SU-DHL-6 (cell line): ENCODE results near the gene LPGAT1.

Experiments used
- H2AFZ ChIP-seq: fragments of 200-600 bp; sonication (generic); 2 replicates; pipeline ENCODE4 v1.6.1; 2014; ENCODE audit warnings: low read depth, mild to moderate bottlenecking, moderate library complexity, mixed read lengths, antibody characterized with exemption, low read length; ENCODE audit not compliant: severe bottlenecking
- H3F3A ChIP-seq: fragments of 200-600 bp; shearing (Covaris generic); 2 replicates; pipeline ENCODE4 v1.6.0; 2016; ENCODE audit warnings: antibody characterized with exemption, mild to moderate bottlenecking; ENCODE audit not compliant: insufficient read depth
- H3K27ac ChIP-seq: fragments of 200-600 bp; sonication (generic); 2 replicates; pipeline ENCODE4 v1.5.1; 2016; ENCODE audit warnings: low read depth, mild to moderate bottlenecking, low read length, moderate library complexity, mixed read lengths
- H3K27me3 ChIP-seq: fragments of 200-600 bp; sonication (generic), shearing (Covaris generic); 2 replicates; pipeline ENCODE4 v1.6.0; 2014; ENCODE audit warnings: mild to moderate bottlenecking, low read length
- H3K36me3 ChIP-seq: fragments of 200-600 bp; sonication (generic); 2 replicates; pipeline ENCODE4 v1.6.1; 2014; ENCODE audit warnings: mild to moderate bottlenecking, low read length, mixed read lengths
- H3K4me2 ChIP-seq: fragments of 300-600, 200-600 bp; shearing (Covaris generic), sonication (generic); 2 replicates; pipeline ENCODE4 v1.6.0; 2014; ENCODE audit warnings: low read length, low read depth, mild to moderate bottlenecking; ENCODE audit not compliant: poor library complexity, severe bottlenecking
- H3K4me3 ChIP-seq: fragments of 200-600 bp; sonication (generic); 2 replicates; pipeline ENCODE4 v1.5.1; 2014; ENCODE audit warnings: antibody characterized with exemption, low read length, mild to moderate bottlenecking, mixed read lengths; ENCODE audit not compliant: insufficient read depth, poor library complexity, severe bottlenecking
- H3K79me2 ChIP-seq: fragments of 200-600 bp; sonication (generic); 2 replicates; pipeline ENCODE4 v1.6.1; 2014; ENCODE audit warnings: mild to moderate bottlenecking, low read length, moderate library complexity; ENCODE audit not compliant: insufficient read depth
- H3K9ac ChIP-seq: fragments of 200-600 bp; sonication (generic); 2 replicates; pipeline ENCODE4 v1.7.0; 2014; ENCODE audit warnings: mild to moderate bottlenecking, low read length
- H3K9me2 ChIP-seq: fragments of 200-600 bp; sonication (generic); replicated peaks from 2 replicates; pipeline ENCODE4 v1.6.1; 2014; ENCODE audit warnings: low read length; ENCODE audit not compliant: insufficient read depth
- H3K9me3 ChIP-seq: fragments of 200-600 bp; sonication (generic); 2 replicates; pipeline ENCODE4 v1.6.1; 2014; ENCODE audit warnings: low read length, mixed read lengths; ENCODE audit not compliant: insufficient read depth
- H4K20me1 ChIP-seq: fragments of 200-600 bp; sonication (generic); 2 replicates; pipeline ENCODE4 v1.6.1; 2014; ENCODE audit warnings: low read depth, mild to moderate bottlenecking, antibody characterized with exemption, low read length, moderate library complexity, mixed read lengths
- EZH2phosphoT487 ChIP-seq: fragments of 200-600 bp; sonication (generic), shearing (Covaris generic); conservative IDR thresholded peaks from 2 replicates; pipeline ENCODE4 v1.6.1; 2018; ENCODE audit warnings: mild to moderate bottlenecking, antibody characterized with exemption, low read length, moderate library complexity, mixed read lengths
- TF ChIP-seq, protein P1 (sequence below): fragments of 200-600 bp; sonication (generic); IDR thresholded peaks from one replicate; pipeline ENCODE4 v1.5.1; 2017; ENCODE audit warnings: antibody characterized with exemption, mild to moderate bottlenecking, low read length, moderate library complexity; ENCODE audit not compliant: insufficient read depth, poor library complexity, severe bottlenecking

LPGAT1 gene

DNA sequence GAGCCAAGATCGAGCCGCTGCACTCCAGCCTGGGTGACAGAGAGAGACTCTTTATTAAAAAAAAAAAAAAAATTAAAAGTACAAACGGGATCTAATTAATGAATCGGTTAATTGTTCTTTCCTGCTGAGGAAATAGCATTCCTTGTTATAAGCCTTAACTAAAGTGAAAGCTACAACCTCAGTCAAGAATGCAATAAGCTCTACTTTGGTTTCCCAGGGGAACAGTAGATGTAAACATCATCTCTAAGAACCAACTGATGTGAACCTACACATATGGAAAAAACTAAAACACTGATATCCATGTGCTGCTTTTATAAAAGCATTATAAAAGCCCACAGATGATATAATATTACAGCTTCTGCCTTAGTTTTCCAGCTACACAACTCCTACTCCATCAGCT is 41.9 kb downstream of the LPGAT1 start:
- Histone ChIP-seq H3K4me2 (no peak overlapping the region), H3K9ac (no peak overlapping the region), H3K4me3 (no peak overlapping the region), H3F3A (no peaks in the 10 kb centered on the region), H3K9me3 (no peaks in the 10 kb centered on the region), H3K27ac (no peak overlapping the region), H3K9me2 (no peaks in the 10 kb centered on the region), H2AFZ (no peak overlapping the region), H3K36me3 (no peaks in the 10 kb centered on the region), H3K27me3 (no peaks in the 10 kb centered on the region), H4K20me1 (no peaks in the 10 kb centered on the region), H3K79me2 (no peaks in the 10 kb centered on the region)
- TF ChIP-seq EZH2phosphoT487: no peak
- TF ChIP-seq, protein P1, sequence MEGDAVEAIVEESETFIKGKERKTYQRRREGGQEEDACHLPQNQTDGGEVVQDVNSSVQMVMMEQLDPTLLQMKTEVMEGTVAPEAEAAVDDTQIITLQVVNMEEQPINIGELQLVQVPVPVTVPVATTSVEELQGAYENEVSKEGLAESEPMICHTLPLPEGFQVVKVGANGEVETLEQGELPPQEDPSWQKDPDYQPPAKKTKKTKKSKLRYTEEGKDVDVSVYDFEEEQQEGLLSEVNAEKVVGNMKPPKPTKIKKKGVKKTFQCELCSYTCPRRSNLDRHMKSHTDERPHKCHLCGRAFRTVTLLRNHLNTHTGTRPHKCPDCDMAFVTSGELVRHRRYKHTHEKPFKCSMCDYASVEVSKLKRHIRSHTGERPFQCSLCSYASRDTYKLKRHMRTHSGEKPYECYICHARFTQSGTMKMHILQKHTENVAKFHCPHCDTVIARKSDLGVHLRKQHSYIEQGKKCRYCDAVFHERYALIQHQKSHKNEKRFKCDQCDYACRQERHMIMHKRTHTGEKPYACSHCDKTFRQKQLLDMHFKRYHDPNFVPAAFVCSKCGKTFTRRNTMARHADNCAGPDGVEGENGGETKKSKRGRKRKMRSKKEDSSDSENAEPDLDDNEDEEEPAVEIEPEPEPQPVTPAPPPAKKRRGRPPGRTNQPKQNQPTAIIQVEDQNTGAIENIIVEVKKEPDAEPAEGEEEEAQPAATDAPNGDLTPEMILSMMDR: no peak

DNA sequence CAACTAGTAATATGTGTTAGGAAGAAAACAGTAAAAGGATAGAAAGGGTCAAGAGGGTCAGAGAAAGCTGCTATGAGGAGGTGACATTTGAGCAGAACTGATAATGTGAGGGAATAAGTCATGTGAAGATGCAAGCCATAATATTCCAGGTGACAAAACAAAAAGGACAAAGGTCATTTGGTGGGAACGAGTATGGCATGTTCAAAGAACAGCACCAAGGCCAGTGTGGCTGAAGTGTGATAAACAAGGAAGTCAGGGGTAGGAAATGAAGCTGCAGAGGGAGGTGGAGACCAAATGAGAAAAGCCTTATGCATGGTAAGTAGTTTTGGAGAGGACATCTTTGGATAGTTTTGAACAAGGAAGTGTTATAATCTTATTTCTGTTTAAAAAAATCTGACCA is 46.7 kb downstream of the LPGAT1 start:
- H3K27me3 ChIP-seq: no peaks in the 10 kb centered on the region
- no peak overlapping the region for H3K4me3 ChIP-seq
- H2AFZ ChIP-seq: no peak overlapping the region
- no peaks in the 10 kb centered on the region for H4K20me1 ChIP-seq
- no peak overlapping the region for H3K4me2 ChIP-seq
- H3K9me2 ChIP-seq: no peaks in the 10 kb centered on the region
- TF ChIP-seq EZH2phosphoT487: no peak
- TF ChIP-seq, protein P1: no peak
- H3K9me3 ChIP-seq: no peaks in the 10 kb centered on the region
- H3K27ac ChIP-seq: no peak overlapping the region
- H3K79me2 ChIP-seq: no peaks in the 10 kb centered on the region
- H3K36me3 ChIP-seq: no peaks in the 10 kb centered on the region
- H3F3A ChIP-seq: no peaks in the 10 kb centered on the region
- no peak overlapping the region for H3K9ac ChIP-seq

- no peak overlapping the region for H3K4me2 ChIP-seq
- no peaks in the 10 kb centered on the region for H3K79me2 ChIP-seq
- no peaks in the 10 kb centered on the region for H3K9me3 ChIP-seq
- TF ChIP-seq, protein P1: no peak
- TF ChIP-seq EZH2phosphoT487: no peak
- H3K4me3 ChIP-seq: no peak overlapping the region
- H3F3A ChIP-seq: no peaks in the 10 kb centered on the region
- no peak overlapping the region for H3K9ac ChIP-seq
- no peaks in the 10 kb centered on the region for H3K9me2 ChIP-seq
- H2AFZ ChIP-seq: no peak overlapping the region
- no peaks in the 10 kb centered on the region for H3K27me3 ChIP-seq
- H3K36me3 ChIP-seq: no peaks in the 10 kb centered on the region; the same call in 1 of the 2 replicates
- no peak overlapping the region for H3K27ac ChIP-seq
- no peaks in the 10 kb centered on the region for H4K20me1 ChIP-seq
These were observed 47.3 kb downstream of the LPGAT1 start for GRCh38 chr1:211783266-211783665.
